ENCODE data around the gene PLIN1. TPM values are rescaled to one million over a fixed set of nuclear protein-coding genes. Genes with fewer than 3 reads are reported as not detected.

PLIN1 gene
- total and polyA plus RNA-seq, 9 of the 15 experiments (the other 6 are each of a cell fraction or from before 2014, with no cell fraction given): not detected

GRCh38 chr15:89649013-89649625, 30.0 kb downstream of the PLIN1 start:
- Histone ChIP-seq H2AFZ (ENCODE audit: low read depth, low read length) (no peak overlapping the region), H3K4me3 (no peak overlapping the region), H3K27me3 (ENCODE audit: control insufficient read depth in 2 of 2, insufficient read depth in 2 of 2, low read length in 2 of 2) (peaks cover 0 to 13% of the 10 kb centered on the region in 2 experiments; a peak in 2 of 5 replicates), H3K79me2 (ENCODE audit: control insufficient read depth, insufficient read depth, low read length) (no peaks in the 10 kb centered on the region), H3K9me1 (ENCODE audit: control insufficient read depth, insufficient read depth, low read length) (no peaks in the 10 kb centered on the region), H3K4me1 (replicated peaks in 1 of 2; ENCODE audit: control insufficient read depth in 2 of 2, insufficient read depth in 2 of 2, low read length in 2 of 2) (peaks cover 0 to 19% of the 10 kb centered on the region in 2 experiments; a peak in 2 of 5 replicates), H3K27ac (ENCODE audit: extremely low read depth, low read depth, low read length) (no peak overlapping the region), H4K20me1 (replicated peaks; ENCODE audit: control insufficient read depth, insufficient read depth, low read length) (no peaks in the 10 kb centered on the region), H3K36me3 (ENCODE audit: control insufficient read depth, insufficient read depth, low read length) (no peaks in the 10 kb centered on the region), H3K4me2 (ENCODE audit: insufficient read depth, low read length) (no peak overlapping the region), H3K9ac (ENCODE audit: insufficient read depth in 1 of 2, low read depth in 2 of 2, low read length in 2 of 2) (no peak overlapping the region), H3K9me3 (replicated peaks; ENCODE audit: control insufficient read depth, insufficient read depth, low read depth, low read length) (no peaks in the 10 kb centered on the region)
- intact Hi-C loops (cut with micrococcal nuclease) (no loop called here), in situ Hi-C loops (cut with MboI) (no loop called here)
- no peak for FAIRE-seq
- no peak for DNase-seq (ENCODE audit: extremely low read depth in 1 of 4, low spot score in 3 of 4)
- no TSS peak for BruUV-seq (replicated peaks)
- 65% methylated on average over 16 of the region's 37 CpGs for WGBS (ENCODE audit: insufficient coverage, low coverage, missing lambda C conversion rate)
- ATAC-seq: no peak
- TF ChIP-seq TCF7L2 (IDR thresholded peaks at IDR 0.05; ENCODE audit: low read depth, low read length): no peak
- no peak for TF ChIP-seq ETV6 (IDR thresholded peaks at IDR 0.05; ENCODE audit: borderline replicate concordance in 1 of 2, low read depth in 2 of 2, low read length in 1 of 2)
- TF ChIP-seq ETV6 (CRISPR knock-in tag; IDR thresholded peaks at IDR 0.05; ENCODE audit: borderline replicate concordance): no peak
- TF ChIP-seq USF2 (CRISPR knock-in tag; IDR thresholded peaks at IDR 0.05): no peak
- TF ChIP-seq ERF (CRISPR knock-in tag; IDR thresholded peaks at IDR 0.05): no peak
- no peak for TF ChIP-seq THRA (IDR thresholded peaks at IDR 0.05)
- TF ChIP-seq ZNF695 (CRISPR knock-in tag; IDR thresholded peaks at IDR 0.05): no peak
- no peak for TF ChIP-seq ZNF449 (CRISPR knock-in tag; IDR thresholded peaks at IDR 0.05)
- TF ChIP-seq RBBP5 (IDR thresholded peaks at IDR 0.05; ENCODE audit: borderline replicate concordance, insufficient read depth, low read length, poor library complexity, severe bottlenecking): no peak
- no peak for TF ChIP-seq COPS2 (conservative IDR thresholded peaks at IDR 0.05)
- no peak for TF ChIP-seq ZNF121 (CRISPR knock-in tag; conservative IDR thresholded peaks at IDR 0.05)
- TF ChIP-seq ZNF224 (CRISPR knock-in tag; IDR thresholded peaks at IDR 0.05): no peak
- no peak for TF ChIP-seq ETV1 (tag; conservative IDR thresholded peaks at IDR 0.05; ENCODE audit: low read depth)
- TF ChIP-seq ZBTB12 (CRISPR knock-in tag; IDR thresholded peaks at IDR 0.05): no peak
- TF ChIP-seq ATF6 (CRISPR knock-in tag; IDR thresholded peaks at IDR 0.05): no peak
- POLR2A ChIA-PET: interaction anchor here (0.6 kb wide), 1 partner anchor 99 kb away, joined by 3 read pairs; no protein-coding TSS in a partner anchor
- CTCF ChIA-PET (ENCODE audit: low intra/inter-chr PET ratio): no interaction called here
